KG1 (cell line): Measurements from ENCODE around the gene CBY1.
"Not testable (repeated sequence)": the region's sequence is repeated elsewhere in the genome, so short reads cannot be mapped to it uniquely, and the experiment has no call there.

Source experiments
- DNase-seq: peaks from one replicate; lab custom pipeline; 2025; lab: John Stamatoyannopoulos, UW

Gene CBY1

DNA sequence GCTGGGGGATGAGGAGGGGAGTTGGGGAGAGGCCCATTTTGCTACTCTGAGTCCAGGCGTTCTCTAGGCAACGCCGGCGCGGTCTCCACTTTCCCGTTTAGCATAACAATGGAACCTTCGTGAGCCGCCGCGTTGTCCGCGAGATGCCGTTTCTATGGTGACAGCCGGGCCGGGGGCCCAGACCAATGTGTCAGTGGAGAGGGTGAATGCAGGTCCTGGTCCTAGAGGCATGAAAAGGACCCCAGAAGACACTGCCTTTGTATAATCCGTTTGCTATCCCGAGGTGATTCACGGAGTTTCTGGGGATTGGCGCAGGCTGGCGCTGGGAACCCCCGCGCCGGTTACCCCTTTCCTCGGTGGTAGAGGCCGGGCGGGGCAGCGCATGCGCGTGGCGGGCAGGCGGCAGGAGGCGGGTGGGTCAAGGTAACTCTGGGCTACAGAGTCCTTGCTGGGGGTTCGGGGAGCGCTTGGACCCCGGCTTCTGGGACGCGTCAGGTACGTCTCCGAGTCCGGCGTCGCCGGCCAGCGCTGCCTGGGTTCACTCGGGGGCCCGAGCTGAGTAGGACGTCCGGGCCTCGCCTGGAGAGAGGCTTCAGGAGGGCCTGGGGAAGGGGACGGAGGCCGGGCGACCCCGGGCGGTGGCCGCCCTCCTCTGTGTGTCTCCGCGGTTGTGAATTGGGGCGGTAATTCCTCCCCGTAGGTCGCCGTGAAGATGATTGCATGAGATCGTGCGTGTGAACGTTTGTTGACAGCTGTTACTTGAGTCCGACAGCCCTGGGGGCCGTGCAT is at the start of gene CBY1, which contains the start of gene FAM227A:
CBY1 (plus strand) TSS at position 383 of the 789 bp plus-strand sequence. CDS start 11,417 bp downstream, outside the sequence.
FAM227A (minus strand) TSS at position 137 of the 789 bp plus-strand sequence. CDS start 6,224 bp downstream, outside the sequence.
- peak; percentile 85 for DNase-seq

DNA sequence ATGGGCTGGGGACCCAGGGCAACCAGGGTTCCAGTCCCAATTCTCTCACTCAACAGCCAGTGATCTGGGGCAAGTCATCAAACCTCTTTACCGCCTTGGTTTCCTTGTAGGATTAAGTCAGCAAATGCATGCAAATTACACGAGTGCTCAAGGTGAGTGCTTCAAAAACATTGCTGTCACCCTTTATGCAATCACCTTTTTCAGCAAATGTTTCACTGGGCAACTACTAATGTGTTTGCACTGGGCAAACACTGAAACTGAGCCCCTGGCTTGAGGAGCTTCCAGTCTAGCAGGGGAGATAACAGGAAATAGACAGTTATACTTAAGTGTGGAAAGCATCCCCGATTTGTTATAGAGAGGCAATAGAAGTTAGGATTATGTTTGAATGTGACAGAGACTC is 48.8 kb upstream of the CBY1 start:
- no peak for DNase-seq

DNA sequence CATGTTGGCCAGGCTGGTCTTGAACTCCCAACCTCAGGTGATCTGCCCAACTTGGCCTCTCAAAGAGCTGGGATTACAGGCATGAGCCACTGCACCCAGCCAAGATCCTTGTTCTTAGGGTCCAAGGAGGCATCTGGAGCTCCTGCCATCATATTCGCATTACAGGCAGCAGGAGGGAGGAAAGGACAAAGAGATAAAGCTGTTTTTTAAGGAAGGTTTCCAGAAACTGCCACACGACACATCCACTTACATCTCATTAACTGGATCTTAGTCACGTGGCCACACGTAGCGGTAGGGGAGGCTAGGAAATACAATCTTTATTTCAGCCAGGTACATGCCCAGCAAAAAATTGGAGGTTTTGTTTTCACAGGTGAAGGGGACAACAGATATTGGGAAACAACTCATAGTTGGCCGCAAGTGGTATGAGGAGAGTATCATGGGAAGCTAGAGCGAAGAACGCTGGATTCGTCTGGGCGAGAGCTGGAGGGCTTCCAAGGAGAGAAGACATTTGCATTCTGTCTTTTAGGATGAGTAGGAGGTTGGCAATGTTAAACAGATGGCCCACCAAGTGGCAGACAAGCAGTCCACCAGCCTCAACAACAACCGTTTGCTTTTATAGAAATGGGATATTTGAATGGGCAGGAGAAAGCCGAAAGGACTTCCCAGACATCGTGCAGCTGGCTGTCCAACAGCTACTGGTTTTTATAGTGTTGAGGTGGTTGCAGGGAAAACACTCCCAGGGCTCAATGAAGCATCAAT is 47.3 kb upstream of the CBY1 start:
- no peak for DNase-seq

DNA sequence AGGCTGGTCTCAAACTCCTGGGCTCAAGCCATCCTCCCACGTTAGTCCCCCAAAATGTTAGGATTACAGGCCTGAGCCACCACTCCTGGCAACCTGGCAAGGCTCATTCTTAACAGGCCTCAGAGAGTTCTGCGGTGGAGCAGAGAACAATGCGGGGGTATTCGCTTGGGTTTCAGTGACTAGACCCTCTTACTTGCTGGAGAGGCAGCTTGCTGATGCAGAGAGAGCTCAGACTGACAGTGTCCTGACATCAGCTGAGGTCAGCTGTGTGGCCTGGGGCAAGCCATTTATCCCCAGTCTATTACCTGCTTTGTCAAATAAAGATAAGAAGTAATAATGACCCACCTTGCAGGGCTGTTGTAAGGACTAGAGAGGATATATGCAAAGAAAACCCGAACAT is 46.2 kb upstream of the CBY1 start:
- no peak for DNase-seq

DNA sequence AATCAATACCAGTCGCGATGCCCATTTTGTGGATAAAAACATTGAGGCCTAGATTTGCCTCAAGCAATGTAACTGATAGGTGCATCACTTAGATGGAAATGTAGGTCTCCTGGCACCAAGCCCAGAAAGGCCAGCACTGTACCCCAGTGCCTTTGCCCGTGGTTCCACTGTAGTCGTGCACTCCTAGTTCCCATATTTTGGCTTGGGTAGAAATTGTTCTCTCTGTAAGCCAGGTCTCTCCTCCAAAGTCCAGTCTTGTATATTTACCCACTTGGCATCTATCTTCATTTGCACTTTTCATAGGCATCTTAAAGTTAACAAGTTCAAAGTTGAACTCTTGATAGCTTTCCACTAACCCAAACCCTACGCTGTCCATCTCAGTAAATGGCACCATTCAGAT is 44.9 kb upstream of the CBY1 start:
- no peak for DNase-seq

DNA sequence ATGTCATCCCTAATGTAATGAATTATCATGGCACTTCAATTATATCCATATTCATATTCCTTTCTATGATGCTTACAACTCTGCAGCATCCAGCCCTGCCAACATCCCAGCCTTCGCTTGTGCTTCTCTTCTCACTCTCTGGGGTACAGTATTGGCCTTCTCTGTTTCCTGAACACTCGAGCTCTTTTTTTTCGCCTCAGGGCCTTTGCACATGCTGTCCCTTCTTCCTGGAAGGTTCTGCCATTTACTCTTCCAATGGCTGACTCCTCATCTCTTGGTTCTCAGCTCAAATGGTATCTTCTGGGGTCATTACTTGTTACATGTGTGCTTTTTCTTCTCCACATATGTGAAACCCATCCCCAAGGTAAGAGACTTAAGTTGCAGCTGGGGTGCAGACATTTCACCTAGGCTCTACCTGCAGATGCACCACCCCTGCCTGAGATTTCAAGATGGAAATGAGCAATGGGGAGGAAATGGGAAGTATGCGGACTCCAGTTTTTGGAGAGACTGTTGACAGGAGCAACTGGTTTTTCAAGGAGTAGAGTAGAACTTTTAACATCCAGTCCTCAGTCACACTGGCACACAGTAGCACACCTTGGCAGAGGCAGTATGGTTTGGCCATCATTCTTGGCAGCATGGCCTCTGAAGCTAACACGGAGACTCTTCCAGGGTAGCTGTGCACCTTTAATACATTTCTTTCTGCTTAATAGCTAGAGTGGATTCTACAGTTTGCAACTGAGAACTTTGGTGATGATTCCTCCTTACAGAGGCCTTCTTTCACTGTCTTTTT is 44.0 kb upstream of the CBY1 start:
- DNase-seq, result no peak

DNA sequence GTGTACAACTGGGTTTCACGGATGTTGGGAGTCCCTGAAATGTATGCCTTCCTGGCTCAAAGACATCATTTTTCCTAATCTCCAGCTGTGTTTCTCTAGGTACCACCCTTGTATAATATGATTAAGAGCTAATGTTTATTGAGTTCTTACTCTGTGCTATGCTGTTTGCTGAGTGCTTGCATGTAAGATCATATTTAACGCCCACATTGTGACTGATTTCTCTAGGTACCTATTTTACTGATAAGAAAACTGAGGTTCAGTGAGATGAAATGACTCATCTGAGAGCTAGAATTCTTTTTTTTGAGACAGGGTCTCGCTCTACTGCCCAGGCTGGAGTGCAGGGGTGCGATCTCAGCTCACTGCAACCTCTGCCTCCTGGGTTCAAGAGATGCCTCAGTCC is 42.9 kb upstream of the CBY1 start:
- DNase-seq, result no peak

DNA sequence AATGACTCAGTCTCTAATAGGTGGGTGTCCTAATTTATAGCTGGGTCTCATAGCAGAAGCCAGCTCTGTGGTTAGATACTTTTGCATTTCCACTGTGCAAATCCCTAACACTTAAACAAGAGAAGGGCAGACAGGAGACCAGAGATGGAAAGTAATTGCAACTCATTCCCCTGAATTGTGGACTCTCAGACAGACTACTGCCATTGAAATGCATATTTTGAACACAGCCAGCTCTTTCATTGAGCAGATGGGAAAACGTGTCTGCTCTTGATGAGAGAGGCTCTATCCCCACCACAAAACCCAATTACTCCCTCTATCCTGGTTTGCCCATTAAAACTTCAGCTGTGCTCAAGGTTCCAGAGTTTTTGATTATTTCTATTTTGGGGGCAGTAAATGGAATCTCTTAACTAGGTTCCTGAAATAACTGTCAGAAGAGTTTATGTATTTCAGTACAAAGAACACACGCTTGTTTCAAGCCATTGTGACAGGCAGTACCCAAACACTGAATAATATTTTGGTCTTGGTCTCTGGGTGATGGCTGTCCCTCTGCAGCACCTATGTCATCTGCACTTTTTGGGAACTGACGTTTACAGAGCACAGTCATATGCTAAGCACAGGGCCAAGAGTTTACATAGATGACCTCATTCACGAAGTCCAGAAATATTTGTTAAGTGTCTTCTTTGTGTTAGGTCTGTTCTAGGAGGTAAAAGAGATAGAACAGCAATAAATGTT is 41.9 kb upstream of the CBY1 start:
- DNase-seq, result no peak

DNA sequence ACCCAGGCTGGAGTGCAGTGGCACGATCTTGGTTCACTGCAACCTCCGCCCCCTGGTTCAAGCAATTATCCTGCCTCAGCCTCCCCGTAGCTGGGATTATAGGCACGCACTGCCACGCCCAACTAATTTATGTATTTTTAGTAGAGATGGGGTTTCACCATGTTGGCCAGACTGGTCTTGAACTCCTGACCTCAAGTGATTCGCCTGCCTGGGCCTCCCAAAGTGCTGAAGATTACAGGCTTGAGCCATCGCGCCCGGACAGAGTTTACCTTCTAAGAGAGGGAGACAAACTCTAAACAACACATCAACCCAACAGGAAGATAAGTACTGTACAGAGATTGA is 41.4 kb upstream of the CBY1 start:
- not testable (repeated sequence) for DNase-seq

DNA sequence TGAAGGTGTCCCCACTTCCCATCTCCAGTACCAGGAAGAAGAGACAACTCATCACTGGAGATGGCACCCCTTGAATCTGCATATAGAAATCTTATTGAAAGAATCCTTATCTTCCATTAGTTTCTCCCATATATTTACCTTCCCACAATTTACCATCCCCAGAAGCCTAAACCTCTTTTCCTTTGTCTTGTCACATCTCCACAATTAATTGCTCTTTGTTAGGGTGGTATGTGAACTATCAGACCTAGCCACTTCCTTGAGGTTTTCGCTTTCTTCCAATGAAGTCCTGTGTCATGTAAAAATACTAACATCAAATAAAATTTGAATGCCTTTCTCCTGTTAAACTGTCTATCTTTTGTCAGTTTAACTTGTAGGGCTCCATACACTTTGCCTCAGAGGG is 38.2 kb upstream of the CBY1 start:
- DNase-seq, result no peak

DNA sequence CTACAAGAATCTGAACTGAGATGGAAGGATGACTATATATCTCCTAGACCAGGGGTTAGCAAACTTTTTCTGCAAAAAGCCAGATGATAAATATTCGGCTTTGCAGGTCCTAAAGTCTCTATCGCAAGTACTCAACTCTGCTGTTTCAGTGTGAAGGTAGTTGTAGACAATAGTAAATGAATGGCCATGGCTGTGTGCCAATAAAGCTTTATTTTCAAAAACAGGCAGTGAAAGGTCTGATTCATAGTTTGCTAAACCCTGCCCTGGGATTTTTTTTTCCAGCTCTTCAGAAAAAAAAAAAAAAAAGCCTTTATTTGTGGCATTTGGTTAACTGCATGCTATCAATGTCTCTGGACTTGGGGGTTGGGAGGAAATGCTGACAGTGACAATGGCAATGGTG is 37.8 kb upstream of the CBY1 start:
- DNase-seq, result no peak

DNA sequence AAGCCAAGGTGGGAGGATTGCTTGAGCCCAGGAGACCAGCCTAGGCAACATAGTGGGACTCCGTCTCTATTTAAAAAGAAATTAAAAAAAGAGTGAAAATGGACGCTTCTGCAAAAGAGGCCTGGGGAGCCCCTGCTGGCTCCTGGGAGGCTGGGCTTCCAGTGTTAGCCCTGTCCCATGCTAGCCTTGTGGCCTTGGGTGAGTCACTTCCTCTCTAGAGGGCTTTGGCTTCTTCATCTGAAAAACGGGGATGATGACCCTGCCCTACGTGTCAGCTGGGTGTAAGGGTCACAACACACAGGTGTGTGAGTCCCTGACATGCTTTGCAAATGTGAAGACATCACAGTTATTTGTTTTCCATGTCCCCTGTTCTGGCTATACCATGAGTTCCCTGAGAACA is 33.1 kb upstream of the CBY1 start:
- no peak for DNase-seq

DNA sequence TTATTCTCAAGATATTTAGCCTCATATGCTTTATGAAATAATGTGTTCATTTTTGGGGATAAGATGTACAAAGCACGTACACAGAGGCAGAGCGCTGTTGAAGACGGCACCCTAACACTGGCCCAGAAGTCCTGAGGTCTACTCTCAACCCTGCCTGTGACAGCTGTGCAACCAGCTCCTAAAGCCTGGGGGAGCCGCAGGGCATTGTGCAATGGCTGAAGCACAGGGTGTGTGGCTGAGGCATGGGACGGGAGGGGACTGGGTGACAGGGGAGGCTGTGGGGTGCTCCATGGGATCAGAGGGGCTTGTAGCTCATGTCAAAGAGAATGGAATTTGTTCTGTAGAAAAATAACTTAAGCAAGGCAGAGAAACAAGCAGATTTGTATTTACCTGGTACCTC is 28.0 kb upstream of the CBY1 start:
- DNase-seq, result no peak

DNA sequence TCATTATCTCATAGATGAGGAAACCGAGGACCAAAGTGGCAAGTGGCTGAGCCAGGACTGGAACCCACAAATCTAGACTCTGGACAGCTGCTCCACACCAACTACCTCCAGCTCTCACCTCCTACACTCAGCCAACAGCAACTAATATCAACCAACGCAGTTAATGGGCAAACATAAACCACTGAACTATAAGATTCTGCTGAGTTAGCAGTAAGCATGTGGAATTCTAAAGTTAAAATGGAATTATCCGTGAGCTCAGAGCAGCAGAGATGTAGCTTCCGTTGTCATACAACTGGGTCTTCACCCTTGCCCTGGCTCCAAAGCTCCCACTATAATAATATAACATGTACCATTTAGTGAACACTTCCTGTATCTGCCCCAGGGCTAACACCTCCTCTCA is 27.3 kb upstream of the CBY1 start:
- no peak for DNase-seq

DNA sequence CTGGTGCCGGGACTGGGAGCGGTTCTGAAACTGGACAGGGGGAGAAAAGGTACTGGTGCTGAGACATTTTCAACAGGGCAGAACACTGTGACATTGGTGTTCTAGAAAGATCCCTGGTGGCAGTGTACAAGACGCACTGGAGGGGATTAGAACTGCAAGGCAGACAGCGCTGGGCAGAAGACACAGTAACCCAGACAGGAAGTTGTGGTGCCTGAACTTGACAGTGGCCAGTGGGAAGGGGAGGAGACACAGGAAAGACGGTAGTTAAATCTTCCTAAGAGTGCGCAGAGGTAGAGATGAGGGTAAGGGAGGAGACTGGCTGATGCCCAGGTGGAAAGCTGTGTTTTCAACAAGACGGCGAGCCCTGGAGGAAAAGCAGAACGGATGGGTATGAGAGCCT is 24.7 kb upstream of the CBY1 start:
- peak; percentile 4 for DNase-seq

DNA sequence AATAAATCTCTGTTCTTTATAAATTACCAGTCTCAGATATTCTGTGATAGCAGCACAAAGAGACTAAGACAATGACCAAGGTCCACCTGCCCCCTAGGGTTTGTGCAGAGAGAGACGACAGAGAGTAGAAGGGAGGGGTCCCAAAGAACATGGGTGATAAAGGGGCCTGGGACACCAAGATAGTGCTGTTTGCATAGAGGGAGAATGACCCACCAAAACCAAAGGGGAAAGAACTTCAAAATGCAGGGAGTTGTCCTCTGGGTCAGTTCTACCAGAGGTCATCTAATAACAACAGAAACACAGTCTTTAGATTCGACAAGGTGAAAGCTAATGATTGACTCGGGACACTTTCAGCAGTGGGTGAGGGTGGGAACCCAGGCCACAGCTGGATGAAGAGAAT is 23.9 kb upstream of the CBY1 start:
- no peak for DNase-seq

DNA sequence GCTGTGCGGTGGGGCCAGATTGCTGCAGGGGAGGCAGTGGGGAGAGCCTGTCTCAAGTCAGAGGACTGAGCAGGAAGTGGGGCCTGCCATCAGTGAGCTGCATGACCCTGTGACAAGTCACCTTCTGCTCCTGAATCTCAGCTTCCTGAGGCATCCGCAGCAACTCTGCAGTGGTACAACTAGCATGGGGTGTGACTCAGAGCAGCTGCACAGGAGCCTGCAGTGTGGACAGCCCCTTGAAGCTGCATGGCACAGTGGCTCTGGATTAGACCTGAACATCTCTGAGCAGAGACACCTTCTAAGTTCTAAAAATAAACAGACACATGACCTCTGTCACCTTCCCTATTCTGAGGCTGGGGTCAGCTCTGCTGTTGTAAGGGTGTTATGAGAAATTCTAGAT is 18.2 kb upstream of the CBY1 start:
- no peak for DNase-seq

DNA sequence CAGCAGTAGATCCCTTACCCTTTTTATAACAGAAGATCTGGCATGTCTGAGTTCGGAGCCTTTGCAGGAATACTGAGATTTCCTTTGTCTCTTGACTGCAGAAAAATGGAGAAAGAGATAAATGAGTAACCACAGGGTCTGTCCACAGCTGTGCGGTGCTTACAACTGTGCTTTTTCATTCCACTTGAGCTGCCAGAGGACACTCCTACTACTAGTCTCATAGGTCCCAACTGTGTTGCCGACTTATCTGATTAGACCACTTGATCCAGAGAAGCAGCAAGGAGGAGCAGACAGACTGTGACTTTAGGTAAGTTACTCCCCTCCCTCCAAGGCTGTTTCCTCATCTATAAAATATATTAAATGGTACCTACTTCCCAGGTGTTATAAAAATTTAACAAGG is 17.7 kb upstream of the CBY1 start:
- no peak for DNase-seq

DNA sequence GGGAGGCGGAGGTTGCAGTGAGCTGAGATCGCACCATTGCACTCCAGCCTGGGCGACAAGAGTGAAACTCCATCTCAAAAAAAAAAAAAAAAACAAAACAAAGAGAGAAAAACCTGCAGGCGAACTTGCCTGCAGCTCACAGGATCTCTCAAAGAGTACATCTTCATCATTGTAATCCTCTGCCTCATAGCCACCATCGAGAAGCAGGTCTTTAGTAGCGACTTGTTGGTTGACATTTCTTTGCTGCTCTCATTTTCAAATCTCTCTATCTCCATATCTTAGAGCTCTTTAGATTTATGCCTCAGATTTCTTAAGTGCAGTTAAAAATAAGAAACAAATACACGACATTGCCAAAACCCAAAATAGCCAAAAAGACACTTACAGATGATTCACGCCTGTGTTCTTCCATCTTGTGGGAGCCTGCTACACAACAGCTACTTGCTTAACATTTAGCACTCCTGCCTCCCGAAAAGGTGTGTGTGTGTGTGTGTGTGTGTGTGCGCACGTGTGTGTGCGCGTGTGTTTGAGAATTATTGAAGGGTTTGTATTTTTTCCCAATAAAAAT is 14.9 kb upstream of the CBY1 start:
- no peak for DNase-seq

DNA sequence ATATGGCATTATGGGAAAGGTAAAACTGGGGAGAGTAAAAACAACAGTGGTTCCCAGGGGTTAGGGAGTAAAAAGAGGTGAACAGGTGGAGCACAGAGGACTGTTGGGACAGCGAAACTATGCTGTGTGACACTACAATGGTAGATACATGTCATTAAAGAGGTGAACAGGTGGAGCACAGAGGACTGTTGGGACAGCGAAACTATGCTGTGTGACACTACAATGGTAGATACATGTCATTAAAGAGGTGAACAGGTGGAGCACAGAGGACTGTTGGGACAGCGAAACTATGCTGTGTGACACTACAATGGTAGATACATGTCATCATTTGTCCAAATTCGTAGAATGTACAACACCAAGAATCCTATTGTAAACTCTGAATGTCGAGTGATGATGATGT is 12.2 kb upstream of the CBY1 start:
- not testable (repeated sequence) for DNase-seq

DNA sequence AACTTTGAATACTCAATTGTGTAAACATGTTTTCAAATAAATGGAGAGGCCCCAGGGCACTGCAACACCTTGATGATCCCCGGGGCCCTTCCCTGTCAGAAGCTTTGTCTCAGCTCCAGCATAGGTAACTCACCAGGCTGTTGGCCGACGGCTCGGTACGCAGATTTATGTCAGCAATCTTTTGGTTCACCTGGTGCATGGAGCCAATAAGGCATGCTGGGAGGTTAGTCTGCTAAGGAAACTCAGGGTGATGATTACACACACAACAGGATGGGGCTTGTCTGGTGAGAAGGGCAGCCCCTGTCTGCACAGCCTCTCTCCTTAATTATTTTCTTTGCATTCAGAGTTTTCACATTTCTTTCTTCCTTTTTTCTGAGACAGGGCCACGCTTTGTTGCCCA is 11.0 kb upstream of the CBY1 start:
- no peak for DNase-seq
